Hypothalamus (tissue), 51 donors: ENCODE data around the gene AKT2.

Experiments
- DNase-seq, 51 donors: peaks; one replicate each; lab custom pipeline; 2025; lab: John Stamatoyannopoulos, UW

Gene AKT2

GRCh38 chr19:40198272-40198990, 86.7 kb downstream of the AKT2 start:
- no peak for DNase-seq

GRCh38 chr19:40193587-40193849, 91.6 kb downstream of the AKT2 start:
- no peak for DNase-seq

- DNase-seq, result no peak
Measured at GRCh38 chr19:40192758-40193586, 92.2 kb downstream of the AKT2 start.

- peak in 12 of 51 donors; percentile 9 to 49 (median 24) for DNase-seq
Measured at GRCh38 chr19:40191836-40192646, 93.1 kb downstream of the AKT2 start.

GRCh38 chr19:40190891-40191835, 94.0 kb downstream of the AKT2 start, which contains the start of gene MAP3K10:
TSS of gene MAP3K10 (plus strand) at chr19:40191426. CDS start at chr19:40192032, 606 bp downstream.
- DNase-seq, result peak; percentile 33 to 88 (median 70)

- no peak for DNase-seq
Measured at GRCh38 chr19:40184273-40184672, 100.9 kb downstream of the AKT2 start.
